Measurements from ENCODE around the gene KCNK2.

- TF ChIP-seq ZNF274 (IDR thresholded peaks at IDR 0.05; ENCODE audit: insufficient read depth, insufficient read length) = no peak
- TF ChIP-seq BHLHE40 (IDR thresholded peaks at IDR 0.05; ENCODE audit: borderline replicate concordance in 1 of 2, low read depth in 2 of 2, low read length in 1 of 2) = no peak
- TF ChIP-seq CTCF (IDR thresholded peaks at IDR 0.05 in 2 of 3, conservative IDR thresholded peaks at IDR 0.05 in 1 of 3; ENCODE audit: control insufficient read depth in 2 of 3, extremely low read depth in 1 of 3, insufficient read depth in 1 of 3, low read depth in 3 of 3, low read length in 3 of 3) = no peak
- TF ChIP-seq NRF1 (conservative IDR thresholded peaks at IDR 0.05; ENCODE audit: low read depth, low read length) = no peak
- no peak for TF ChIP-seq KLF5 (IDR thresholded peaks at IDR 0.05; ENCODE audit: partially characterized antibody)
Measured at GRCh38 chr1:215279682-215280081, 197.1 kb downstream of the KCNK2 start.

Measured in GM12878 (cell line).